HTERT RPE-1 (cell line): ENCODE results near the gene PCDH12.
"Not testable (repeated sequence)": the region's sequence is repeated elsewhere in the genome, so short reads cannot be mapped to it uniquely, and the experiment has no call there.

Experiments
- in situ Hi-C: fragments of 300-500 bp; cut with MboI; formaldehyde crosslinking; loops from 4 replicates; pipeline ENCODE4 v1.14.3; 2020; ENCODE audit warnings: low sequenced_read_pairs

PCDH12 gene

GRCh38 chr5:141941307-141941706, 16.7 kb downstream of the PCDH12 start:
- in situ Hi-C loops, result no loop called here

- in situ Hi-C loops, result no loop called here
Measured at GRCh38 chr5:141940695-141941271, 17.2 kb downstream of the PCDH12 start.

GRCh38 chr5:141935538-141935937, 22.5 kb downstream of the PCDH12 start:
- in situ Hi-C loops, result no loop called here

DNA sequence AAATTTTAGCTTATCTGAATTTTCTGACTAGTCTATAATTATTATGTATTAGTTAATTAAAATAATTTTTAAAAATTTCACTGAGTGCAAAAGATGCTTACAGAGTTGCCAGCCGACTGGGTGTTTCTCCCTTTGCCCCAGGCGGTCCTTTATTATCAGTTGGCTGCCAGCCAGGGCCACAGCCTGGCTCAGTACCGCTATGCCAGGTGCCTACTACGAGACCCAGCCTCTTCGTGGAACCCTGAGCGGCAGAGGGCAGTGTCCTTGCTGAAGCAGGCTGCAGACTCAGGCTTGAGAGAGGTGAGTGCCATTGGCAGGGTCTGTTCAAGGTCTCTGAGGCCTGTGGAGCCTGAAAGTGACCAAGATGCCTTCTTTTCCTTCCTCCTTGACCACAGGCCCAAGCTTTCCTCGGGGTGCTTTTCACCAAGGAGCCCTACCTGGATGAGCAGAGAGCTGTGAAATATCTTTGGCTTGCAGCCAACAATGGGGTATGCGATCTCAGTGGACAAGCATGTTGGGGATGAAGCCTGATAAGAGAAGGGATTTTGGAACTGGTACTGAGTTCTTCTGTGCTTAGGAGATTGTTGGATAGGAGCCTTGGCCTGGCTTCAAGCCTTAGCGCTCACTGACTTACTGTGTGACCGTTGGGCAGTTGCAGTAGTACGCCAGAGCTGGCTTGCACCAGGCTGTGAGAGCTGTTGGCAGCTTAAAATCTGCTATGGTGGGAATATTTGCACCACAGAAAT, 23.7 kb downstream of the PCDH12 start:
- in situ Hi-C loops, result no loop called here

GRCh38 chr5:141933151-141933550, 24.9 kb downstream of the PCDH12 start:
- in situ Hi-C loops, result no loop called here

GRCh38 chr5:141931694-141932093, 26.3 kb downstream of the PCDH12 start:
- in situ Hi-C loops, result no loop called here

- in situ Hi-C loops, result no loop called here
Measured at GRCh38 chr5:141929398-141930058, 28.5 kb downstream of the PCDH12 start.

- in situ Hi-C loops, result no loop called here
Measured at GRCh38 chr5:141928051-141928450, 30.0 kb downstream of the PCDH12 start.

GRCh38 chr5:141926434-141926833, 31.6 kb downstream of the PCDH12 start:
- in situ Hi-C loops, result no loop called here

GRCh38 chr5:141923448-141924313, 34.3 kb downstream of the PCDH12 start, which contains the start of gene DELE1:
TSS of gene DELE1 (plus strand) at chr5:141923871. CDS start at chr5:141923942, 71 bp downstream.
- in situ Hi-C loops, result no loop called here

GRCh38 chr5:141922827-141923447, 35.1 kb downstream of the PCDH12 start:
- in situ Hi-C loops, result not testable (repeated sequence)

- in situ Hi-C loops, result no loop called here
Measured at GRCh38 chr5:141920771-141921170, 37.2 kb downstream of the PCDH12 start.

GRCh38 chr5:141919218-141920119, 38.5 kb downstream of the PCDH12 start:
- in situ Hi-C loops, result no loop called here

- in situ Hi-C loops, result no loop called here
Measured at GRCh38 chr5:141917760-141918159, 40.2 kb downstream of the PCDH12 start.

- in situ Hi-C loops, result no loop called here
Measured at GRCh38 chr5:141916522-141916921, 41.5 kb downstream of the PCDH12 start.

DNA sequence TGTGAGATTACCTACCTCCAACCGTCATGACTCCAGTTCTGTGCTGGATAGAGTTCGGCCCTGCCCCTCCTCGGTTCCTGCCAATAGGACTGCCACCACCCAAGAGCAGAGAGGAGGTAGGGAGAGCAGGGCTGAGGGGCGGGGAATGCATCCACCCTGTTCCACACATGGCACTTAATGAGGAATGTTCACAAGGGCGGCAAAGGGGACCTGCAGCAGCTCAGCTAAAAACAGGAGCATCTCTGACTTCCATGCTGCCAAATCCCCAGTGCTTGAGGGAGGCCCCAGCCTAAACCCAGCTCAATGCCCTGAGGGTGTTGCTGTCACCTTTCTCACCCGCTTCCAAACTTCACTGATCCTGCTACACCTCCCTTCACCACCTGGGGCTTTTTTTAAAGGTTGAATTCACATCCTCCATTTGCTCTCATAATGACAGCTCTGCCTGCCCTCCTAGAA, 42.1 kb downstream of the PCDH12 start:
- in situ Hi-C loops, result no loop called here

GRCh38 chr5:141914797-141915196, 43.2 kb downstream of the PCDH12 start:
- in situ Hi-C loops, result no loop called here

DNA sequence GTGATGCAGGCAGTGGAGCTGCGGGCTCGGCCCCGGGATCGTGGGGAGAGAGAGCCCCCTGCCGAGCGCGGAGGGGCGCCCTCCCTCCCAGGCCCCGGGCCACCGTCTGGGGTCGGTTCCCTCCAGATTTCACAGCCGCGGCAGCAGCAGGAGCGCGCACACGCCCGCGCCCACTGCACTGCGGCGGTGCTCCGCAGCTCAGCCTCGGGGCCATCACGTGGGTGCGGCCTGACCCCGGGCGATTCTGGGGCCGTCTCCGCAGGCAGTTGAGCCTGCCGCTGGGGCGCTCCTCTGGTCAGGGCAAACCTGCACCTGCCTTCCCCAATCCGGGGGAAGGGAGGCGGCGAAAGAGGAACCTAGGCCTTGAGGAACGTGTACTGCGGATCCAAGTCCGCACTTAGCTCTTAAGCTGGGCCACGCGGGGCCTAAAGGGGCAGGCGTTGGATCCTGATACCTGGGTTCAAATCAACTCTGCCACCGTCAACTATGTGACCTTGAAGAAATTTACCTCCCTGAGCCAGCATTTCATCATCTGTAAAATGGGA, 43.7 kb downstream of the PCDH12 start:
- in situ Hi-C loops, result no loop called here

DNA sequence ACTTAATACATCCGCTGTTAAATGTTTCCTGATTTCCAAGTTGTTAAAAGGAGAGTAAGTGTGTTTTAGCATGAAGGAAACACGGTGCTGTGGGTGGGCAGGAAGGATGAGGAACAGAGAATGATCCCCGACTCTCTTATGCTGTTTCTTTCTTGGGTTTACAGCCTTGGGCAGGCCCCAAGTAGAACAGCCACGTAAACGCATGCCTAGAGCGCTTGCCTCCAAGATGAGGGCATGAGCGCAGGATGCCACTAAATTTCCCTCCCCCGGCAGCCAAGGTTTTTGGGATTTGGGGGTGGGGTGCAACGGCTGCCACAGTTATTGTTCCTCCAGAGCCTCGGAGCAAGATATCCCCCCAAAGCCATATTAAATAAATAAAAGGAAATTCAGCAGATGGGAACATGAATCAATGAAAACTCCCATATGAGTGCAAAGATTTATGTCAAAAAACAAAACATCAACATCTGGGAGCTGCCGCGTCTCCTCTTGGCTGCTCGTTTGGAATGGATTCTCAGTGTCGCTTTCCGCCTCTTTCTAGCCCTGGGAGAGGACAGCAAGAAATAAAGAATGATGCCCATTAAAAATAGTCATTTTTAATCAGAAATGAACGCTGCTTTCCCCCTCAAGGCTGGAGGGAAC, 44.3 kb downstream of the PCDH12 start:
- in situ Hi-C loops, result no loop called here
